Kidney capillary endothelial cell (primary cell): Measurements from ENCODE around the gene NDC1.
"Not testable (repeated sequence)": the region's sequence is repeated elsewhere in the genome, so short reads cannot be mapped to it uniquely, and the experiment has no call there.

ENCODE experiments used
- DNase-seq: peaks from one replicate; pipeline ENCODE4 v3.0.0-alpha.2; 2018; ENCODE audit warnings: low spot score

Gene NDC1

GRCh38 chr1:53825306-53825705 lies 12.8 kb downstream of the NDC1 start:
- DNase-seq, result no peak

GRCh38 chr1:53822931-53823330 lies 15.2 kb downstream of the NDC1 start:
- no peak for DNase-seq

GRCh38 chr1:53821380-53821779 lies 16.7 kb downstream of the NDC1 start:
- DNase-seq, result no peak

- no peak for DNase-seq
Observed at GRCh38 chr1:53819387-53819786, 18.7 kb downstream of the NDC1 start.

- DNase-seq, result not testable (repeated sequence)
Observed at GRCh38 chr1:53816584-53816983, 21.5 kb downstream of the NDC1 start.

GRCh38 chr1:53815484-53815883 lies 22.6 kb downstream of the NDC1 start:
- not testable (repeated sequence) for DNase-seq

GRCh38 chr1:53811414-53811851 lies 26.7 kb downstream of the NDC1 start:
- DNase-seq, result peak; percentile 28

- no peak for DNase-seq
Observed at GRCh38 chr1:53810497-53810896, 27.6 kb downstream of the NDC1 start.

- no peak for DNase-seq
Observed at GRCh38 chr1:53810007-53810406, 28.1 kb downstream of the NDC1 start.

- DNase-seq, result no peak
Observed at GRCh38 chr1:53807916-53808315, 30.2 kb downstream of the NDC1 start.

- no peak for DNase-seq
Observed at GRCh38 chr1:53804791-53805505, 33.1 kb downstream of the NDC1 start.

- no peak for DNase-seq
Observed at GRCh38 chr1:53804181-53804580, 33.9 kb downstream of the NDC1 start.

- DNase-seq, result no peak
Observed at GRCh38 chr1:53800621-53801020, 37.5 kb downstream of the NDC1 start.

GRCh38 chr1:53799141-53799540 lies 39.0 kb downstream of the NDC1 start:
- no peak for DNase-seq

- DNase-seq, result no peak
Observed at GRCh38 chr1:53792806-53793205, 45.3 kb downstream of the NDC1 start.

GRCh38 chr1:53787655-53788054 lies 50.4 kb downstream of the NDC1 start:
- no peak for DNase-seq

GRCh38 chr1:53783056-53783455 lies 55.0 kb downstream of the NDC1 start:
- DNase-seq, result no peak

GRCh38 chr1:53781654-53782053 lies 56.4 kb downstream of the NDC1 start:
- DNase-seq, result no peak

- DNase-seq, result no peak
Observed at GRCh38 chr1:53777272-53777671, 60.8 kb downstream of the NDC1 start.

- DNase-seq, result no peak
Observed at GRCh38 chr1:53771648-53772047, 66.4 kb downstream of the NDC1 start.

- no peak for DNase-seq
Observed at GRCh38 chr1:53769780-53770179, 68.3 kb downstream of the NDC1 start.

- no peak for DNase-seq
Observed at GRCh38 chr1:53769184-53769583, 68.9 kb downstream of the NDC1 start.

- peak; percentile 9 for DNase-seq
Observed at GRCh38 chr1:53766831-53767405, 71.2 kb downstream of the NDC1 start.

- no peak for DNase-seq
Observed at GRCh38 chr1:53766194-53766742, 71.8 kb downstream of the NDC1 start.
